Liver (tissue), 9 donors: ENCODE measurements around the gene SRGAP3. TPM values are rescaled to one million over a fixed set of nuclear protein-coding genes. Genes with fewer than 3 reads are reported as not detected.
"Not testable (repeated sequence)": the region's sequence is repeated elsewhere in the genome, so short reads cannot be mapped to it uniquely, and the experiment has no call there.

Experiments used
- DNase-seq: peaks from one replicate; pipeline ENCODE4 v3.0.0-alpha.2; 2017; ENCODE audit warnings: low spot score
- H3K27ac ChIP-seq, 2 donors: one replicate each; pipeline ENCODE4 v1.7.0; 2013; ENCODE audit warnings: inconsistent platforms in 2 of 2, low read length in 2 of 2, control low read depth in 1 of 2, low read depth in 1 of 2, mild to moderate bottlenecking in 1 of 2
- H3K27me3 ChIP-seq, 4 donors: one replicate each; pipeline versions ENCODE4 v1.6.1 to v1.7.0; 2013; ENCODE audit warnings: low read length in 3 of 4, inconsistent platforms in 1 of 4, mild to moderate bottlenecking in 1 of 4, moderate library complexity in 1 of 4; ENCODE audit not compliant: control insufficient read depth in 4 of 4, insufficient read depth in 4 of 4
- H3K36me3 ChIP-seq, 4 donors: one replicate each; pipeline versions ENCODE4 v1.6.1 to v1.7.0; 2013; ENCODE audit warnings: low read length in 3 of 4, mild to moderate bottlenecking in 3 of 4, low read depth in 1 of 4, moderate library complexity in 1 of 4; ENCODE audit not compliant: control insufficient read depth in 4 of 4, insufficient read depth in 3 of 4
- H3K4me1 ChIP-seq, 4 donors: one replicate each; pipeline versions ENCODE4 v1.6.1 to v1.7.0; 2013; ENCODE audit warnings: low read length in 3 of 4, mild to moderate bottlenecking in 3 of 4, moderate library complexity in 1 of 4; ENCODE audit not compliant: control insufficient read depth in 4 of 4, insufficient read depth in 4 of 4
- H3K4me3 ChIP-seq, 3 donors: one replicate each; pipeline versions ENCODE4 v1.6.1 to v1.7.0; 2013; ENCODE audit warnings: low read length in 3 of 3, control low read depth in 1 of 3, low read depth in 1 of 3, mild to moderate bottlenecking in 1 of 3
- H3K9ac ChIP-seq, 2 donors: one replicate each; pipeline ENCODE4 v1.7.0; 2013; ENCODE audit warnings: low read length in 2 of 2, mild to moderate bottlenecking in 2 of 2, moderate library complexity in 2 of 2, control low read depth in 1 of 2, low read depth in 1 of 2
- H3K9me3 ChIP-seq, 4 donors: one replicate each; pipeline versions ENCODE4 v1.6.1 to v1.7.0; 2013; ENCODE audit warnings: low read length in 3 of 4; ENCODE audit not compliant: control insufficient read depth in 4 of 4
- EGR1 ChIP-seq, 2 donors: IDR thresholded peaks; 2 replicates each; pipeline ENCODE4 v1.6.1; 2016 to 2018; ENCODE audit warnings: antibody characterized with exemption in 2 of 2, low read depth in 2 of 2
- FOXA1 ChIP-seq: IDR thresholded peaks from 2 replicates; pipeline ENCODE4 v1.6.1; 2016; ENCODE audit warnings: antibody characterized with exemption
- FOXA2 ChIP-seq: IDR thresholded peaks from 2 replicates; pipeline ENCODE4 v1.6.1; 2016; ENCODE audit warnings: antibody characterized with exemption
- GABPA ChIP-seq, 2 donors: IDR thresholded peaks in 1 of 2; conservative IDR thresholded peaks in 1 of 2; 2 replicates each; pipeline ENCODE4 v1.6.1; 2016; ENCODE audit warnings: antibody characterized with exemption in 2 of 2, mild to moderate bottlenecking in 1 of 2, moderate library complexity in 1 of 2
- HNF4A ChIP-seq, 2 donors: conservative IDR thresholded peaks; 2 replicates each; pipeline ENCODE4 v1.6.1; 2016; ENCODE audit warnings: antibody characterized with exemption in 2 of 2, mild to moderate bottlenecking in 2 of 2
- HNF4G ChIP-seq: IDR thresholded peaks from 2 replicates; pipeline ENCODE4 v1.6.1; 2016; ENCODE audit warnings: antibody characterized with exemption
- JUND ChIP-seq, 2 donors: IDR thresholded peaks; 2 replicates each; pipeline ENCODE4 v1.6.1; 2016; ENCODE audit warnings: antibody characterized with exemption in 2 of 2
- NR2F2 ChIP-seq: IDR thresholded peaks from 2 replicates; pipeline ENCODE4 v1.6.1; 2016; ENCODE audit warnings: antibody characterized with exemption
- RAD21 ChIP-seq, 2 donors: IDR thresholded peaks; 2 replicates each; pipeline ENCODE4 v1.6.1; 2016; ENCODE audit warnings: antibody characterized with exemption in 2 of 2, mild to moderate bottlenecking in 2 of 2
- RXRA ChIP-seq, 2 donors: IDR thresholded peaks; 2 replicates each; pipeline ENCODE4 v1.6.1; 2017 to 2018; ENCODE audit warnings: antibody characterized with exemption in 2 of 2, mild to moderate bottlenecking in 1 of 2
- SP1 ChIP-seq: IDR thresholded peaks from 2 replicates; pipeline ENCODE4 v1.6.1; 2018; ENCODE audit warnings: antibody characterized with exemption, mild to moderate bottlenecking
- TAF1 ChIP-seq: conservative IDR thresholded peaks from 2 replicates; pipeline ENCODE4 v1.6.1; 2016; ENCODE audit warnings: antibody characterized with exemption, mild to moderate bottlenecking
- YY1 ChIP-seq: IDR thresholded peaks from 2 replicates; pipeline ENCODE4 v1.6.1; 2016; ENCODE audit warnings: antibody characterized with exemption, mild to moderate bottlenecking
- WGBS: extraction: QIAGEN DNeasy Blood & Tissue Kit; methylation state at CpG from one replicate; pipeline ENCODE4 v1.1.7; 2013; 5-methylcytosine and 5-hydroxymethylcytosine counted together
- polyA plus RNA-seq, 2 donors: library from polyadenylated mRNA; stranded (reverse) in 1 of 2; unstranded in 1 of 2; fragments of 200-250 nt in 1 of 2; fragments of >200 nt in 1 of 2; fragmentation: Nextera tagmentation in 1 of 2; extraction: Ambion mirVana in 1 of 2; gene quantifications; one replicate each; pipeline versions ENCODE4 v1.2.1 to v1.2.3, GENCODE V29; 2013 to 2015
- total RNA-seq, 2 donors: library from RNA; depleted of rRNA; stranded (reverse); fragments of >200 nt; gene quantifications; one replicate each; pipeline ENCODE4 v1.2.3, GENCODE V29; 2014
- TF ChIP-seq, protein P1 (sequence below): IDR thresholded peaks from 2 replicates; pipeline ENCODE4 v1.6.1; 2016; ENCODE audit warnings: antibody characterized with exemption, mild to moderate bottlenecking
- TF ChIP-seq, protein P2 (sequence below): IDR thresholded peaks from 2 replicates; pipeline ENCODE4 v1.6.1; 2016; ENCODE audit warnings: antibody characterized with exemption
- TF ChIP-seq, protein P3 (sequence below): fragments of 150-350 bp; IDR thresholded peaks from 2 replicates; pipeline ENCODE4 v1.5.1; 2017; ENCODE audit warnings: improper control_type of control experiment, low read depth, low read length; ENCODE audit not compliant: missing input control
- TF ChIP-seq, protein P4 (sequence below): IDR thresholded peaks from 2 replicates; pipeline ENCODE4 v1.6.1; 2016; ENCODE audit warnings: antibody characterized with exemption
- TF ChIP-seq, protein P5 (sequence below): IDR thresholded peaks from 2 replicates; pipeline ENCODE4 v1.6.1; 2016; ENCODE audit warnings: antibody characterized with exemption
- donor health status: healthy.
- donor health status: healthy.
- donor health status: healthy.
- donor health status: healthy.
- donor health status: healthy.

SRGAP3 gene
- total and polyA plus RNA-seq, 4 donors = 0.61 to 4.2 (median 1.6) TPM

DNA sequence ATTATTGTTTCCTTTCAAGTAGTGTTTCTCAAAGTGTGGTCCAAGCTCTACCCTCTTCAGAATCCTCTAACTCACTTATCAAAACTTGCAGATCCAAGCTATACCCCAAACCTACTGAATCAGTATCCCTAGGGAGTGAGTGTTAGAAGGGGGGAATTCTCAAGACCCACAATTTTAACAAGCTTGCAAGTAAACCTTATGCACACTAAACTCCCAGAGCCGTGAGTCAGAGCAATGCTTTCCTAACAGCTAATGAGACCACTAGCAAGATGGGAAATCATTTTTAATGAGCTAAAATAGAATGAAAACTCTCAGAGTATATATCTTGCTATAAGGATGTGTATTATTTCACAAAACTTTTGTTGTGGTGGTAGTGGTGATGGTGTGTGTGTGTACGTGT, 41.1 kb upstream of the SRGAP3 start:
- H3K9me3 ChIP-seq = no peaks in the 10 kb centered on the region
- H3K36me3 ChIP-seq = no peaks in the 10 kb centered on the region
- TF ChIP-seq, protein P1, sequence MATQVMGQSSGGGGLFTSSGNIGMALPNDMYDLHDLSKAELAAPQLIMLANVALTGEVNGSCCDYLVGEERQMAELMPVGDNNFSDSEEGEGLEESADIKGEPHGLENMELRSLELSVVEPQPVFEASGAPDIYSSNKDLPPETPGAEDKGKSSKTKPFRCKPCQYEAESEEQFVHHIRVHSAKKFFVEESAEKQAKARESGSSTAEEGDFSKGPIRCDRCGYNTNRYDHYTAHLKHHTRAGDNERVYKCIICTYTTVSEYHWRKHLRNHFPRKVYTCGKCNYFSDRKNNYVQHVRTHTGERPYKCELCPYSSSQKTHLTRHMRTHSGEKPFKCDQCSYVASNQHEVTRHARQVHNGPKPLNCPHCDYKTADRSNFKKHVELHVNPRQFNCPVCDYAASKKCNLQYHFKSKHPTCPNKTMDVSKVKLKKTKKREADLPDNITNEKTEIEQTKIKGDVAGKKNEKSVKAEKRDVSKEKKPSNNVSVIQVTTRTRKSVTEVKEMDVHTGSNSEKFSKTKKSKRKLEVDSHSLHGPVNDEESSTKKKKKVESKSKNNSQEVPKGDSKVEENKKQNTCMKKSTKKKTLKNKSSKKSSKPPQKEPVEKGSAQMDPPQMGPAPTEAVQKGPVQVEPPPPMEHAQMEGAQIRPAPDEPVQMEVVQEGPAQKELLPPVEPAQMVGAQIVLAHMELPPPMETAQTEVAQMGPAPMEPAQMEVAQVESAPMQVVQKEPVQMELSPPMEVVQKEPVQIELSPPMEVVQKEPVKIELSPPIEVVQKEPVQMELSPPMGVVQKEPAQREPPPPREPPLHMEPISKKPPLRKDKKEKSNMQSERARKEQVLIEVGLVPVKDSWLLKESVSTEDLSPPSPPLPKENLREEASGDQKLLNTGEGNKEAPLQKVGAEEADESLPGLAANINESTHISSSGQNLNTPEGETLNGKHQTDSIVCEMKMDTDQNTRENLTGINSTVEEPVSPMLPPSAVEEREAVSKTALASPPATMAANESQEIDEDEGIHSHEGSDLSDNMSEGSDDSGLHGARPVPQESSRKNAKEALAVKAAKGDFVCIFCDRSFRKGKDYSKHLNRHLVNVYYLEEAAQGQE = no peak
- no peak for TF ChIP-seq HNF4A (conservative IDR thresholded peaks at IDR 0.05)
- TF ChIP-seq, protein P2, sequence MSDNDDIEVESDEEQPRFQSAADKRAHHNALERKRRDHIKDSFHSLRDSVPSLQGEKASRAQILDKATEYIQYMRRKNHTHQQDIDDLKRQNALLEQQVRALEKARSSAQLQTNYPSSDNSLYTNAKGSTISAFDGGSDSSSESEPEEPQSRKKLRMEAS = no peak
- no peak for TF ChIP-seq NR2F2
- no peak for TF ChIP-seq EGR1 (IDR thresholded peaks at IDR 0.05; ENCODE audit: low read depth in 2 of 2)
- no peak for TF ChIP-seq FOXA2
- no peak for TF ChIP-seq GABPA (IDR thresholded peaks at IDR 0.05 in 1 of 2, conservative IDR thresholded peaks at IDR 0.05 in 1 of 2)
- no peak for TF ChIP-seq YY1
- no peak for TF ChIP-seq HNF4G
- TF ChIP-seq FOXA1 = no peak
- TF ChIP-seq RAD21 (IDR thresholded peaks at IDR 0.05) = no peak
- TF ChIP-seq, protein P3, sequence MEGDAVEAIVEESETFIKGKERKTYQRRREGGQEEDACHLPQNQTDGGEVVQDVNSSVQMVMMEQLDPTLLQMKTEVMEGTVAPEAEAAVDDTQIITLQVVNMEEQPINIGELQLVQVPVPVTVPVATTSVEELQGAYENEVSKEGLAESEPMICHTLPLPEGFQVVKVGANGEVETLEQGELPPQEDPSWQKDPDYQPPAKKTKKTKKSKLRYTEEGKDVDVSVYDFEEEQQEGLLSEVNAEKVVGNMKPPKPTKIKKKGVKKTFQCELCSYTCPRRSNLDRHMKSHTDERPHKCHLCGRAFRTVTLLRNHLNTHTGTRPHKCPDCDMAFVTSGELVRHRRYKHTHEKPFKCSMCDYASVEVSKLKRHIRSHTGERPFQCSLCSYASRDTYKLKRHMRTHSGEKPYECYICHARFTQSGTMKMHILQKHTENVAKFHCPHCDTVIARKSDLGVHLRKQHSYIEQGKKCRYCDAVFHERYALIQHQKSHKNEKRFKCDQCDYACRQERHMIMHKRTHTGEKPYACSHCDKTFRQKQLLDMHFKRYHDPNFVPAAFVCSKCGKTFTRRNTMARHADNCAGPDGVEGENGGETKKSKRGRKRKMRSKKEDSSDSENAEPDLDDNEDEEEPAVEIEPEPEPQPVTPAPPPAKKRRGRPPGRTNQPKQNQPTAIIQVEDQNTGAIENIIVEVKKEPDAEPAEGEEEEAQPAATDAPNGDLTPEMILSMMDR = no peak
- TF ChIP-seq, protein P4, sequence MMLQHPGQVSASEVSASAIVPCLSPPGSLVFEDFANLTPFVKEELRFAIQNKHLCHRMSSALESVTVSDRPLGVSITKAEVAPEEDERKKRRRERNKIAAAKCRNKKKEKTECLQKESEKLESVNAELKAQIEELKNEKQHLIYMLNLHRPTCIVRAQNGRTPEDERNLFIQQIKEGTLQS = no peak
- no peak for TF ChIP-seq JUND (IDR thresholded peaks at IDR 0.05)
- TF ChIP-seq TAF1 = no peak
- TF ChIP-seq SP1 = no peak
- TF ChIP-seq, protein P5, sequence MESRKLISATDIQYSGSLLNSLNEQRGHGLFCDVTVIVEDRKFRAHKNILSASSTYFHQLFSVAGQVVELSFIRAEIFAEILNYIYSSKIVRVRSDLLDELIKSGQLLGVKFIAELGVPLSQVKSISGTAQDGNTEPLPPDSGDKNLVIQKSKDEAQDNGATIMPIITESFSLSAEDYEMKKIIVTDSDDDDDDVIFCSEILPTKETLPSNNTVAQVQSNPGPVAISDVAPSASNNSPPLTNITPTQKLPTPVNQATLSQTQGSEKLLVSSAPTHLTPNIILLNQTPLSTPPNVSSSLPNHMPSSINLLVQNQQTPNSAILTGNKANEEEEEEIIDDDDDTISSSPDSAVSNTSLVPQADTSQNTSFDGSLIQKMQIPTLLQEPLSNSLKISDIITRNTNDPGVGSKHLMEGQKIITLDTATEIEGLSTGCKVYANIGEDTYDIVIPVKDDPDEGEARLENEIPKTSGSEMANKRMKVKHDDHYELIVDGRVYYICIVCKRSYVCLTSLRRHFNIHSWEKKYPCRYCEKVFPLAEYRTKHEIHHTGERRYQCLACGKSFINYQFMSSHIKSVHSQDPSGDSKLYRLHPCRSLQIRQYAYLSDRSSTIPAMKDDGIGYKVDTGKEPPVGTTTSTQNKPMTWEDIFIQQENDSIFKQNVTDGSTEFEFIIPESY = no peak
- no peak for TF ChIP-seq RXRA (IDR thresholded peaks at IDR 0.05)
- H3K27me3 ChIP-seq = no peaks in the 10 kb centered on the region
- WGBS = 95% methylated on average over 2 of the region's 2 CpGs
- H3K27ac ChIP-seq = no peak overlapping the region
- no peaks in the 10 kb centered on the region for H3K4me1 ChIP-seq
- no peak overlapping the region for H3K9ac ChIP-seq
- no peak for DNase-seq
- H3K4me3 ChIP-seq = no peak overlapping the region

DNA sequence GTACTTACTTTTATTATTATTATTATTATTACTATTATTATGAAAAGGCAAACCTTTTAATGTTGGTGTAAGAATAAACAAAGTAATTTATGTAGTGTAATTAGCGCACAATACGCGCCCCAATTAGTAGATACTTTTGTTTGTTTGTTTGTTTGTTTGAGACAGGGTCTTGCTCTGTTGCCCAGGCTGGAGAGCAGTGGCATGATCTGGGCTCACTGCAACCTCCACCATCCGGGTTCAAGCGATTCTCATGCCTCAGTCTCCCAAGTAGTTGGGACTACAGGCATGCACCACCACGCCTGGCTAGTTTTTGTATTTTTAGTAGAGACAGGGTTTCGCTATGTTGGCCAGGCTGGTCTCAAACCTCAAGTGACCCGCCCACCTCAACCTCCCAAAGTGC, 32.1 kb upstream of the SRGAP3 start:
- DNase-seq, H3K9ac ChIP-seq, H3K9me3 ChIP-seq, H3K27ac ChIP-seq, H3K27me3 ChIP-seq, H3K4me1 ChIP-seq, H3K36me3 ChIP-seq, H3K4me3 ChIP-seq: not testable (repeated sequence)
- WGBS = 92% methylated on average over 8 of the region's 8 CpGs
